Chondrocyte (in vitro differentiated cells): ENCODE results near the gene AGTR1. TPM values are rescaled to one million over a fixed set of nuclear protein-coding genes. Genes with fewer than 3 reads are reported as not detected.

Source experiments
- DNase-seq: peaks from one replicate; pipeline ENCODE4 v3.0.0; 2021; ENCODE audit warnings: mixed read lengths, low spot score
- H3K27ac Mint-ChIP-seq: one replicate; pipeline ENCODE4 v1.8.0; 2021; ENCODE audit warnings: mild to moderate bottlenecking, moderate library complexity, mixed read lengths; ENCODE audit not compliant: unreplicated experiment
- H3K27me3 Mint-ChIP-seq: 2 replicates; pipeline ENCODE4 v1.8.0; 2021; ENCODE audit warnings: low read depth, mixed read lengths
- H3K36me3 Mint-ChIP-seq: 2 replicates; pipeline ENCODE4 v1.8.0; 2021; ENCODE audit warnings: low read depth, mixed read lengths
- H3K4me1 Mint-ChIP-seq: 2 replicates; pipeline ENCODE4 v1.8.0; 2021; ENCODE audit warnings: low read depth, mild to moderate bottlenecking, mixed read lengths
- H3K4me3 Mint-ChIP-seq: one replicate; pipeline ENCODE4 v1.8.0; 2021; ENCODE audit warnings: mild to moderate bottlenecking, moderate library complexity, mixed read lengths; ENCODE audit not compliant: unreplicated experiment
- H3K9me3 Mint-ChIP-seq: 2 replicates; pipeline ENCODE4 v1.8.0; 2021; ENCODE audit warnings: low read depth, mixed read lengths
- CTCF ChIP-seq: fragments of 200-600 bp; sonication (generic); IDR thresholded peaks from 2 replicates; pipeline ENCODE4 v1.5.0; 2021; ENCODE audit warnings: antibody characterized with exemption, mild to moderate bottlenecking, moderate library complexity
- total RNA-seq: library from RNA; stranded (reverse); gene quantifications from 3 replicates; pipeline ENCODE4 v1.2.1, GENCODE V29; 2021

Gene AGTR1
- total RNA-seq, 1 donor from 2014 or later = 2.2 TPM

DNA sequence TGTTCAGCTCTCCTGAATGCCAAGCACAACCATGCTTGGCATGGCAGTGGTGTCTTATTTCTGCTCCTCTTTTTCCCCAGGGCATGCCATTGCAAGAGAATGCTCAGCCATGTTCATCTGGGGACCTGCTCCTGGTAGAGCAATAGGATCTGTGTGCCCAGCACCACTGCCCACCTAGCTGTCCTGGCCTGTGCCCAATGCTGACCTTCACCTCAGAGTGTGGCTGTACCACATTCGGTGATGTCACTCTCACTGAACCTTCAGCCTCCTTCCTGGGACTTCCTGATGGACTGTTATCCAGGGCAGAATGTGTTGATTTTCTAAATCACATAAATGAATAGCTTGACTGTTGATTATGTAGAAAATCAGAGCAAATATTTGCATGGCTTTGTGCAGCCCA lies 42.0 kb downstream of the AGTR1 start:
- peaks cover 8% of the 10 kb centered on the region for H3K4me1 Mint-ChIP-seq
- H3K9me3 Mint-ChIP-seq = no peaks in the 10 kb centered on the region

GRCh38 chr3:148740291-148740690 lies 42.6 kb downstream of the AGTR1 start:
- TF ChIP-seq CTCF = no peak
- H3K36me3 Mint-ChIP-seq = no peaks in the 10 kb centered on the region
- no peak overlapping the region for H3K27ac Mint-ChIP-seq
- H3K27me3 Mint-ChIP-seq = no peaks in the 10 kb centered on the region
- no peaks in the 10 kb centered on the region for H3K9me3 Mint-ChIP-seq
- no peak overlapping the region for H3K4me3 Mint-ChIP-seq
- peaks cover 7% of the 10 kb centered on the region for H3K4me1 Mint-ChIP-seq
- DNase-seq = no peak

More for the DNA sequence above, 42.0 kb downstream of the AGTR1 start:
- Mint-ChIP-seq H3K27me3 (no peaks in the 10 kb centered on the region), H3K27ac (no peak overlapping the region), H3K4me3 (no peak overlapping the region), H3K36me3 (no peaks in the 10 kb centered on the region)
- TF ChIP-seq CTCF = no peak
- no peak for DNase-seq

DNA sequence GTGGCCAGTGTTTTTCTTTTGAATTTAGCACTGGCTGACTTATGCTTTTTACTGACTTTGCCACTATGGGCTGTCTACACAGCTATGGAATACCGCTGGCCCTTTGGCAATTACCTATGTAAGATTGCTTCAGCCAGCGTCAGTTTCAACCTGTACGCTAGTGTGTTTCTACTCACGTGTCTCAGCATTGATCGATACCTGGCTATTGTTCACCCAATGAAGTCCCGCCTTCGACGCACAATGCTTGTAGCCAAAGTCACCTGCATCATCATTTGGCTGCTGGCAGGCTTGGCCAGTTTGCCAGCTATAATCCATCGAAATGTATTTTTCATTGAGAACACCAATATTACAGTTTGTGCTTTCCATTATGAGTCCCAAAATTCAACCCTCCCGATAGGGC lies 43.5 kb downstream of the AGTR1 start:
- H3K4me3 Mint-ChIP-seq = no peak overlapping the region
- no peak for TF ChIP-seq CTCF
- DNase-seq = no peak
- no peaks in the 10 kb centered on the region for H3K9me3 Mint-ChIP-seq
- H3K36me3 Mint-ChIP-seq = no peaks in the 10 kb centered on the region
- no peak overlapping the region for H3K27ac Mint-ChIP-seq
- H3K4me1 Mint-ChIP-seq = peaks cover 3% of the 10 kb centered on the region
- H3K27me3 Mint-ChIP-seq = no peaks in the 10 kb centered on the region

DNA sequence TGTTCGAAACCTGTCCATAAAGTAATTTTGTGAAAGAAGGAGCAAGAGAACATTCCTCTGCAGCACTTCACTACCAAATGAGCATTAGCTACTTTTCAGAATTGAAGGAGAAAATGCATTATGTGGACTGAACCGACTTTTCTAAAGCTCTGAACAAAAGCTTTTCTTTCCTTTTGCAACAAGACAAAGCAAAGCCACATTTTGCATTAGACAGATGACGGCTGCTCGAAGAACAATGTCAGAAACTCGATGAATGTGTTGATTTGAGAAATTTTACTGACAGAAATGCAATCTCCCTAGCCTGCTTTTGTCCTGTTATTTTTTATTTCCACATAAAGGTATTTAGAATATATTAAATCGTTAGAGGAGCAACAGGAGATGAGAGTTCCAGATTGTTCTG lies 44.4 kb downstream of the AGTR1 start:
- H3K9me3 Mint-ChIP-seq = no peaks in the 10 kb centered on the region
- no peak for DNase-seq
- no peaks in the 10 kb centered on the region for H3K4me1 Mint-ChIP-seq
- H3K4me3 Mint-ChIP-seq = no peak overlapping the region
- H3K27me3 Mint-ChIP-seq = no peaks in the 10 kb centered on the region
- H3K27ac Mint-ChIP-seq = no peak overlapping the region
- TF ChIP-seq CTCF = no peak
- H3K36me3 Mint-ChIP-seq = no peaks in the 10 kb centered on the region

GRCh38 chr3:148746053-148746452 lies 48.4 kb downstream of the AGTR1 start:
- H3K27ac Mint-ChIP-seq = no peak overlapping the region
- no peak overlapping the region for H3K4me3 Mint-ChIP-seq
- no peaks in the 10 kb centered on the region for H3K36me3 Mint-ChIP-seq
- no peaks in the 10 kb centered on the region for H3K27me3 Mint-ChIP-seq
- H3K4me1 Mint-ChIP-seq = no peaks in the 10 kb centered on the region
- TF ChIP-seq CTCF = no peak
- H3K9me3 Mint-ChIP-seq = no peaks in the 10 kb centered on the region
- no peak for DNase-seq
